AG04449 (cell line): Measurements from ENCODE around the gene PLA2G2E.

ENCODE experiments used
- CTCF ChIA-PET: fragments of 350-600 bp; formaldehyde crosslinking; extraction: SDS; loops from one replicate; lab custom pipeline; 2021; ENCODE audit warnings: antibody characterized with exemption; lab: Yijun Ruan, JAX
- POLR2A ChIA-PET: fragments of 400-600, 350-600 bp; formaldehyde crosslinking; extraction: SDS; loops from one replicate; lab custom pipeline; 2020; ENCODE audit warnings: antibody characterized with exemption, inconsistent platforms; lab: Yijun Ruan, JAX
- DNase-seq: peaks from one replicate; pipeline ENCODE4 v3.0.0-alpha.2; 2010; ENCODE audit warnings: low read depth, low spot score
- H3K4me3 ChIP-seq: 2 replicates; pipeline ENCODE4 v1.5.1; 2011; ENCODE audit warnings: low read depth, mild to moderate bottlenecking, control low read depth, low read length
- CTCF ChIP-seq: IDR thresholded peaks from one replicate; pipeline ENCODE4 v1.5.1; 2011; ENCODE audit warnings: mild to moderate bottlenecking, moderate library complexity, low read length, control low read depth, inconsistent platforms; ENCODE audit not compliant: insufficient read depth; ENCODE audit errors: missing control alignments

The PLA2G2E gene

DNA sequence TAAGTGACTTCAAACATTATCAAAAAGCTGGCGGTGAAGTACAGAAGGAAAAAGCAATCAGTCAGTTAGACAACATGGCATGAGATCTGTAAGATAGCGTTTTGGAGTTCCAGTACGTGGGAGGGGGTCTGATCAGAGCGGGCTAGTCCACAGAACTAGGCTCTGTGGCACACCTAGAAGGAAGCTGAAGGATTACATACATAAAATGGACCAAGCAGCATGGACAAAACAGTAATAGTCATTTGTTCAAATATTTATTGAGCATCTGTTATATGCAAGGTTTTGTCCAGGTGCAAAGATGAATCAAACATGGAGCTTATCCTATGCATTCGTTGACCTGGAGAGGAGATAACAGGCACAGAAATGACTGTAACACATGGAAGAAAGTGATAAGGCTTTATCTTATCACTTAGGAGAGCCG, 22.9 kb upstream of the PLA2G2E start:
- POLR2A ChIA-PET = no interaction called here
- CTCF ChIA-PET = no interaction called here
- no peak for DNase-seq
- no peak for TF ChIP-seq CTCF
- no peak overlapping the region for H3K4me3 ChIP-seq

DNA sequence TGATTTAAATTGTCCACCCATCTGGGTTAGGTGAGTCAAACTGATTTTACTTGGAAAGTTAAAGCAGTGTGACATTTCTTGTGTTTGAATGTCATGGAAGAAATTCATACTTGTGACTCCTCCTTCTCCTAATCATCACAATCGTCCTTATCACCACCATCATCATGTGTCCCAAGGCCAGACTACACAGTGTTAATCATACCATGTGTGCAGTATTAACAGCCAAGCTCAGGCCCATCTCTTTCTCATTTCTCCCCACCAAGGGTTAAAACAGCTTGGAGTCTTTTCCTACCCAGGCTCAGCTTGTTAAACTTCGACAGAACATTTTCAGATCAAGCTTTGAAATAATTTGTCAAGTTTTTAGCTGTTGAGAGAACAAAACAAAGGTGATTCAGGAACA, 22.5 kb upstream of the PLA2G2E start:
- no peak overlapping the region for H3K4me3 ChIP-seq
- no peak for DNase-seq
- no peak for TF ChIP-seq CTCF
- POLR2A ChIA-PET = no interaction called here
- CTCF ChIA-PET = no interaction called here

- no peak overlapping the region for H3K4me3 ChIP-seq
- DNase-seq = no peak
- ChIA-PET POLR2A (no interaction called here), CTCF (interaction anchor here (1.9 kb wide), 1 partner anchor 25 kb away, joined by 6 read pairs; no protein-coding TSS in a partner anchor)
- TF ChIP-seq CTCF = no peak
Measured at GRCh38 chr1:19942657-19943056, 19.2 kb upstream of the PLA2G2E start.

- H3K4me3 ChIP-seq = no peak overlapping the region
- ChIA-PET CTCF (interaction anchor here (1.9 kb wide), 1 partner anchor 24 kb away, joined by 6 read pairs; no protein-coding TSS in a partner anchor), POLR2A (no interaction called here)
- TF ChIP-seq CTCF = no peak
- no peak for DNase-seq
Measured at GRCh38 chr1:19942088-19942487, 18.7 kb upstream of the PLA2G2E start.

DNA sequence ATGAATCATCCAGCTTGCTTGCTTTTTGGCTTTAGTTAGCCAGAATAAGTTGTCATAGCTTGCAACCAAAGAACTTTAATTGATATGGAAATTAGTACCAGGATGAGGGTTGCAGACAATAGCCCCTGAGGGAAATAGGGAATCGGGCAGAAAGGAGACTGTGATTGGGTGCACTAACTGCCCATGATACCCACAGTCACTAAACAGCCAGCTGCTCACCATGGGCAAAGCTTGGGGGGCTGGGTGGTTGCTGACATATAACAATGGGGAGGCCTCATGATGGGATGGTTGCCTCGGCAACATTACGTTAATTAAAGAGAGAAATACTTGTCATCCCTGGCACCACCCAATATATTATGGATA, 17.8 kb upstream of the PLA2G2E start:
- H3K4me3 ChIP-seq = no peak overlapping the region
- POLR2A ChIA-PET = no interaction called here
- CTCF ChIA-PET = interaction anchor here (1.9 kb wide), 1 partner anchor 23 kb away, joined by 6 read pairs; no protein-coding TSS in a partner anchor
- DNase-seq = no peak
- TF ChIP-seq CTCF = no peak

- no peak overlapping the region for H3K4me3 ChIP-seq
- ChIA-PET POLR2A (interaction anchor here (0.7 kb wide), 1 partner anchor 332 kb away, joined by 3 read pairs; no protein-coding TSS in a partner anchor), CTCF (interaction anchor here (1.9 kb wide), 1 partner anchor 23 kb away, joined by 6 read pairs; no protein-coding TSS in a partner anchor)
- no peak for TF ChIP-seq CTCF
- no peak for DNase-seq
Measured at GRCh38 chr1:19940486-19941205, 17.2 kb upstream of the PLA2G2E start.
